Activated T-helper 2 cell treated with anti-CD3 and anti-CD28 coated beads, Interferon-gamma antibody, Interleukin-2, Interleukin-4, amounts not matched to agents 10 μg/mL and 5 μg/mL and 100 μg/mL, durations not matched to agents 14 hours and 24 hours and 36 hours (primary cell): ENCODE results near the gene BBS9. TPM values are rescaled to one million over a fixed set of nuclear protein-coding genes. Genes with fewer than 3 reads are reported as not detected.
"Not testable (repeated sequence)": the region's sequence is repeated elsewhere in the genome, so short reads cannot be mapped to it uniquely, and the experiment has no call there.

ENCODE experiments used
- DNase-seq: peaks from one replicate; pipeline ENCODE4 v3.0.0; 2021; ENCODE audit warnings: low spot score
- H3K27ac Mint-ChIP-seq: one replicate; pipeline ENCODE4 v1.8.0; 2021; ENCODE audit warnings: mixed read lengths
- H3K27me3 Mint-ChIP-seq: one replicate; pipeline ENCODE4 v1.8.0; 2021; ENCODE audit warnings: low read depth, mixed read lengths
- H3K36me3 Mint-ChIP-seq: one replicate; pipeline ENCODE4 v1.8.0; 2021; ENCODE audit warnings: low read depth, mixed read lengths
- H3K4me1 Mint-ChIP-seq: one replicate; pipeline ENCODE4 v1.8.0; 2021; ENCODE audit warnings: low read depth, mixed read lengths
- H3K4me3 Mint-ChIP-seq: one replicate; pipeline ENCODE4 v1.8.0; 2021; ENCODE audit warnings: low read depth, mild to moderate bottlenecking, moderate library complexity, mixed read lengths
- H3K9me3 Mint-ChIP-seq: one replicate; pipeline ENCODE4 v1.8.0; 2021; ENCODE audit warnings: mixed read lengths
- intact Hi-C: fragments of 100-400 bp; cut with micrococcal nuclease; formaldehyde crosslinking; loops from one replicate; pipeline ENCODE4 v1.15.1; 2023
- total RNA-seq: library from RNA; stranded (reverse); gene quantifications from 2 replicates; pipeline ENCODE4 v1.2.3, GENCODE V29; 2022

BBS9 gene
- total RNA-seq, 1 donor from 2014 or later = 6.8 TPM

GRCh38 chr7:33218841-33219535, 89.6 kb downstream of the BBS9 start:
- H3K4me1 Mint-ChIP-seq, H3K4me3 Mint-ChIP-seq, H3K27me3 Mint-ChIP-seq, H3K36me3 Mint-ChIP-seq, H3K9me3 Mint-ChIP-seq, DNase-seq, H3K27ac Mint-ChIP-seq, intact Hi-C loops: not testable (repeated sequence)

DNA sequence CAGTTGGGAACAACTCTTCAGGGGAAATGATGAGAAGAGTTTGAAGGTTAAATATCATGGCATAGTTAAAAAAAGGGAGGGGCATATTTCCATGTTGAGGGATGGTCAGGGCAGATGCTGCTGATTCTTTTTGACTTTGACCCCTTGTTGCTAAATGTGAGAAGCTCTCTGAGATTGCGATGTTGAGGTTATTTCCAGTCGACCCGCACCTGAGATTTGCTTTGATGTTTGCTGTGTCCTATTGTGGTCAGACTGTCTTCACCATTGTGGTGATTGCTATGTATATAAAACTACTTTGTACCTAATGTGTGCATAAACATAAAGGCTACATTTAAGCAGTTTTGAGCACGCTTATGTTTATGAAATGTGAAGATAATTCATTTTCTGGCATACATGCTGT, 90.9 kb downstream of the BBS9 start:
- Mint-ChIP-seq H3K9me3 (no peaks in the 10 kb centered on the region), H3K36me3 (no peaks in the 10 kb centered on the region), H3K27ac (no peak overlapping the region), H3K27me3 (no peaks in the 10 kb centered on the region), H3K4me3 (no peak overlapping the region), H3K4me1 (no peaks in the 10 kb centered on the region)
- DNase-seq = no peak
- intact Hi-C loops = no loop called here

GRCh38 chr7:33221390-33221789, 92.0 kb downstream of the BBS9 start:
- no peaks in the 10 kb centered on the region for H3K4me1 Mint-ChIP-seq
- no peaks in the 10 kb centered on the region for H3K9me3 Mint-ChIP-seq
- no peaks in the 10 kb centered on the region for H3K27me3 Mint-ChIP-seq
- H3K4me3 Mint-ChIP-seq = no peak overlapping the region
- H3K36me3 Mint-ChIP-seq = no peaks in the 10 kb centered on the region
- no peak for DNase-seq
- intact Hi-C loops = no loop called here
- H3K27ac Mint-ChIP-seq = no peak overlapping the region

GRCh38 chr7:33232632-33233145, 103.3 kb downstream of the BBS9 start:
- no peaks in the 10 kb centered on the region for H3K4me1 Mint-ChIP-seq
- H3K36me3 Mint-ChIP-seq = no peaks in the 10 kb centered on the region
- no peaks in the 10 kb centered on the region for H3K27me3 Mint-ChIP-seq
- no peak overlapping the region for H3K4me3 Mint-ChIP-seq
- H3K27ac Mint-ChIP-seq = no peak overlapping the region
- no peaks in the 10 kb centered on the region for H3K9me3 Mint-ChIP-seq
- intact Hi-C loops = no loop called here
- DNase-seq = no peak

DNA sequence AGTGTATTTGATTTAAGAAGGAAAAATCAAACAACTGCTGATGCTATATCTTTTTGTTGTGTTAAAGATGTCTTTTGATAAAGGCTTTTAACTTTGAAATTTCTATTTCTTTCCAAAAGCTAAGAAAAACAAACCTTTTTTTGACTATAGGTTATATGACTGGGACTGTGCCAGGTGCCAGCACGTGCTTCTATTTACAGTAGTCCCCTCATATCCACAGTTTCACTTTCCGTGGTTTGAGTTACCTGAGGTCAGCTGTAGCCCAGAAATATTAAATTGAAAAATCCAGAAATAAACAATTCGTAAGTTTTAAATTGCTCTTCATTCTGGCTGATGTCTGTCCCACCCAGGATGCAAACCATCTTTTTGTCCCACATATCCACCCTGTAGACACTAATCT, 104.3 kb downstream of the BBS9 start:
- intact Hi-C loops = no loop called here
- H3K36me3 Mint-ChIP-seq = no peaks in the 10 kb centered on the region
- H3K9me3 Mint-ChIP-seq = no peaks in the 10 kb centered on the region
- no peak overlapping the region for H3K4me3 Mint-ChIP-seq
- DNase-seq = no peak
- H3K27me3 Mint-ChIP-seq = no peaks in the 10 kb centered on the region
- no peak overlapping the region for H3K27ac Mint-ChIP-seq
- no peaks in the 10 kb centered on the region for H3K4me1 Mint-ChIP-seq

DNA sequence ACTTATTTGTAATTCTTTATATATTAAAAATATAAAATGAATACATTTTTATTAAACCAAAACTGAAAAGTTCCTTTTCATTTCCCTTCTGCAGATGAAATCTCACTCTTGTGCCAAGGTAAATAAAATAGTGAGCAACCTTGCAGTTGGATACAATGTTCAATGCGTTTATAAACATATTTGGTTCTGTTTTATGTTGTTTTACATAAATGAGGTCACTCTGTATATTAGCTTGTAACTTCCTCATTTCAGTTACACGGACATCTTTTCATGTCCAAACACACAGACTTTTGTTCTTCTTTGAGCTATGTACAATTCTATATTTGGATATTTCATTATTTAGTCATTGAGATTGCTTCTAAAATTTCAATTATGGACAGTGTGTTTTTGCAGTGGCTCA, 107.7 kb downstream of the BBS9 start:
- H3K4me1 Mint-ChIP-seq = no peaks in the 10 kb centered on the region

GRCh38 chr7:33243319-33243881, 114.0 kb downstream of the BBS9 start:
- intact Hi-C loops = no loop called here
- H3K27ac Mint-ChIP-seq = no peak overlapping the region
- no peak overlapping the region for H3K4me3 Mint-ChIP-seq

More for the DNA sequence above, 107.7 kb downstream of the BBS9 start:
- H3K36me3 Mint-ChIP-seq = no peaks in the 10 kb centered on the region
- intact Hi-C loops = no loop called here
- no peaks in the 10 kb centered on the region for H3K9me3 Mint-ChIP-seq
- no peaks in the 10 kb centered on the region for H3K27me3 Mint-ChIP-seq
- no peak overlapping the region for H3K4me3 Mint-ChIP-seq
- H3K27ac Mint-ChIP-seq = no peak overlapping the region
- no peak for DNase-seq

GRCh38 chr7:33248671-33249070, 119.3 kb downstream of the BBS9 start:
- Mint-ChIP-seq H3K4me3 (no peak overlapping the region), H3K9me3 (no peaks in the 10 kb centered on the region), H3K27ac (no peak overlapping the region), H3K36me3 (no peaks in the 10 kb centered on the region), H3K27me3 (no peaks in the 10 kb centered on the region), H3K4me1 (no peaks in the 10 kb centered on the region)
- intact Hi-C loops = no loop called here
- no peak for DNase-seq

More at GRCh38 chr7:33243319-33243881, 114.0 kb downstream of the BBS9 start:
- Mint-ChIP-seq H3K4me1 (no peaks in the 10 kb centered on the region), H3K36me3 (no peaks in the 10 kb centered on the region), H3K27me3 (no peaks in the 10 kb centered on the region), H3K9me3 (no peaks in the 10 kb centered on the region)
- DNase-seq = no peak

- Mint-ChIP-seq H3K27ac (no peak overlapping the region), H3K4me1 (no peaks in the 10 kb centered on the region), H3K9me3 (no peaks in the 10 kb centered on the region), H3K4me3 (no peak overlapping the region), H3K36me3 (no peaks in the 10 kb centered on the region), H3K27me3 (no peaks in the 10 kb centered on the region)
- DNase-seq = no peak
- intact Hi-C loops = no loop called here
Observed at GRCh38 chr7:33250421-33250871, 121.1 kb downstream of the BBS9 start.

DNA sequence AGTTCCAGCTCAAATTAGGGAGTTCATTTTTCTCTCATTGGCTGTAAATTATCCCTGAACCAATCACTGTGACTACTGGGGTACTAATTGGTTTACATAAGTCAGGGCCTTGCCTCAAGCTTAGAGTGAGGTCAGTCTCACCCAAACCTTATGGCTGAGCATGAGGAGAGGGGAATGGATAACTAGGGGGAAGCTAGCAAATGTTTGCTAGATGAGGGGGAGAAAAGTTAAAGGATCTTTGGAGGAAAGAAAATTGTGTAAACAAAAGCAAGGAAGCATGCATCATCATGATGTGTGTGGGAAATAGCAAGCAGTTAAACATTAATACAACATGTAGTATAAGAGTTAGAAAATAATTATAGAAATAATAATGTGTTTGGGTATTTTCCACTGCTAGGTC, 121.9 kb downstream of the BBS9 start:
- intact Hi-C loops = no loop called here
- Mint-ChIP-seq H3K36me3 (no peaks in the 10 kb centered on the region), H3K27ac (no peak overlapping the region), H3K4me3 (no peak overlapping the region), H3K9me3 (no peaks in the 10 kb centered on the region), H3K4me1 (no peaks in the 10 kb centered on the region), H3K27me3 (no peaks in the 10 kb centered on the region)
- no peak for DNase-seq

- Mint-ChIP-seq H3K4me3 (no peak overlapping the region), H3K4me1 (peaks cover 10% of the 10 kb centered on the region), H3K27me3 (no peaks in the 10 kb centered on the region), H3K9me3 (no peaks in the 10 kb centered on the region), H3K36me3 (no peaks in the 10 kb centered on the region), H3K27ac (no peak overlapping the region)
- intact Hi-C loops = no loop called here
- no peak for DNase-seq
Observed at GRCh38 chr7:33258491-33258951, 129.2 kb downstream of the BBS9 start.

DNA sequence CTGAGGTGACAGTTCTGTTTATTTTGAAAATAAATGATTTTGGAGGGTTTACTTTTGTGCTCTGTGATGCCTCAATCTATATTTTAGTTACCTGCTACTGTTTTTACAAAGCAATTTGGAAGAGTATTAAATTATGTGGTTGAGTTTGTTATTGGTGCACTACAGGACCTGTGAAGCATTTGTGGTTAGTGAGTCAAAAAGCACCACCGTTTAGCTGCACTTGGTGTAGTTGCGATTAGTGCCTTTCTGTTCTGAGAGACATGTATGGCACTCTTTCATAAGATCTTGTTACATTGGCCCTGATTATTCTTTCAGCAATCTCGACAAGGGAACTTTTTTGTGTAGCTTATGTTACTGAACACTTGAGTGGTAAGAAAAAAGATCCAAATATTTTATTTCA, 132.2 kb downstream of the BBS9 start:
- intact Hi-C loops = no loop called here
- Mint-ChIP-seq H3K4me1 (peaks cover 10% of the 10 kb centered on the region), H3K27ac (no peak overlapping the region), H3K9me3 (no peaks in the 10 kb centered on the region), H3K27me3 (no peaks in the 10 kb centered on the region), H3K4me3 (no peak overlapping the region), H3K36me3 (no peaks in the 10 kb centered on the region)
- no peak for DNase-seq

DNA sequence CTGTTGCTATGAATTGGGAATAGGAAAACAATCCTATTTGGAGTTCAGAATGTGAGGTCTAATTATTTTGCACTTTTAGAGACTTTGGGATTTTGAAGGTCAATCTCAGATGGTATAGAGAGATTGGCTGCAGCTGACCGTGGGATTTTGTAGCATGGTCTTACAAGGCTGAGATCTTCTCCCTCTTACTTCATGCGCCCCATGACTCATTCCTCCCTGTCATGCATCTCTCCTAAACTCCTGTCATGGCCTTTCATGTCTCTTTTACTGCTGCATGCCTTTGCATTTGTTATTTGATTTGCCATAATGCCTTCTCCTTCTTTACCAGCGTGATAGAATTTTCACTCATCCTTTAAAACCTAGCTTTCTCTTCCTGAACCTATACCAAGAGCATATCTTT, 133.1 kb downstream of the BBS9 start:
- H3K4me1 Mint-ChIP-seq = peaks cover 10% of the 10 kb centered on the region
- no peak for DNase-seq
- H3K27ac Mint-ChIP-seq = no peak overlapping the region
- H3K36me3 Mint-ChIP-seq = no peaks in the 10 kb centered on the region
- H3K4me3 Mint-ChIP-seq = no peak overlapping the region
- no peaks in the 10 kb centered on the region for H3K9me3 Mint-ChIP-seq
- intact Hi-C loops = no loop called here
- H3K27me3 Mint-ChIP-seq = no peaks in the 10 kb centered on the region
